Common myeloid progenitor, CD34-positive (primary cell): ENCODE results near the gene MACC1.

Experiments
- CTCF ChIA-PET: fragments of 350-600 bp; sonication (Branson Sonifier 250); formaldehyde crosslinking; loops from one replicate; lab custom pipeline; 2021; ENCODE audit warnings: antibody characterized with exemption; lab: Charles Lee
- POLR2A ChIA-PET: fragments of 350-600 bp; sonication (Branson Sonifier 250); formaldehyde crosslinking; loops from one replicate; lab custom pipeline; 2021; ENCODE audit warnings: antibody characterized with exemption; lab: Charles Lee
- DNase-seq, 3 donors: peaks; one replicate each; pipeline versions ENCODE4 v3.0.0 to v3.0.0-alpha.2; 2013
- H3K27ac ChIP-seq, 2 experiments: 1 replicate in 1 of 2; 2 replicates in 1 of 2; pipeline ENCODE4 v1.7.0; 2013; ENCODE audit warnings: inconsistent platforms in 2 of 2, low read length in 2 of 2, mild to moderate bottlenecking in 2 of 2, low read depth in 1 of 2, moderate library complexity in 1 of 2; ENCODE audit not compliant: severe bottlenecking in 2 of 2, insufficient read depth in 1 of 2, poor library complexity in 1 of 2
- H3K27me3 ChIP-seq, 5 experiments: replicated peaks in 2 of 5; 1 replicate in 3 of 5; 2 replicates in 2 of 5; pipeline versions ENCODE4 v1.6.1 to v1.7.0; 2013; ENCODE audit warnings: low read length in 4 of 5, mild to moderate bottlenecking in 2 of 5, moderate library complexity in 2 of 5, inconsistent platforms in 1 of 5; ENCODE audit not compliant: insufficient read depth in 5 of 5, control insufficient read depth in 4 of 5
- H3K36me3 ChIP-seq, 4 experiments: 1 replicate in 2 of 4; 2 replicates in 2 of 4; pipeline versions ENCODE4 v1.6.1 to v1.7.0; 2013; ENCODE audit warnings: low read length in 3 of 4, control low read depth in 1 of 4, mild to moderate bottlenecking in 1 of 4; ENCODE audit not compliant: control insufficient read depth in 4 of 4, insufficient read depth in 4 of 4
- H3K4me1 ChIP-seq, 4 experiments: 1 replicate in 3 of 4; 2 replicates in 1 of 4; pipeline versions ENCODE4 v1.6.1 to v1.7.1; 2013; ENCODE audit warnings: low read length in 3 of 4, mild to moderate bottlenecking in 3 of 4, control low read depth in 1 of 4, inconsistent platforms in 1 of 4, moderate library complexity in 1 of 4; ENCODE audit not compliant: control insufficient read depth in 4 of 4, insufficient read depth in 4 of 4; ENCODE audit errors: control extremely low read depth in 1 of 4
- H3K4me3 ChIP-seq, 7 experiments: 1 replicate in 4 of 7; 2 replicates in 3 of 7; pipeline versions ENCODE4 v1.5.1 to v1.7.0; 2013; ENCODE audit warnings: mild to moderate bottlenecking in 7 of 7, low read length in 6 of 7, moderate library complexity in 6 of 7, inconsistent platforms in 2 of 7, low read depth in 2 of 7, control low read depth in 1 of 7; ENCODE audit not compliant: insufficient read depth in 4 of 7, control insufficient read depth in 1 of 7; ENCODE audit errors: extremely low read depth in 1 of 7
- H3K9me3 ChIP-seq, 5 experiments: 1 replicate in 4 of 5; 2 replicates in 1 of 5; pipeline versions ENCODE4 v1.6.1 to v1.7.1; 2013; ENCODE audit warnings: low read length in 4 of 5, mild to moderate bottlenecking in 2 of 5, inconsistent platforms in 1 of 5, low read depth in 1 of 5, moderate library complexity in 1 of 5; ENCODE audit not compliant: control insufficient read depth in 4 of 5, insufficient read depth in 2 of 5; ENCODE audit errors: control extremely low read depth in 1 of 5
- WGBS: methylation state at CpG from one replicate; pipeline ENCODE4 v1.1.5; 2013; ENCODE audit not compliant: insufficient coverage; 5-methylcytosine and 5-hydroxymethylcytosine counted together

Gene MACC1

DNA sequence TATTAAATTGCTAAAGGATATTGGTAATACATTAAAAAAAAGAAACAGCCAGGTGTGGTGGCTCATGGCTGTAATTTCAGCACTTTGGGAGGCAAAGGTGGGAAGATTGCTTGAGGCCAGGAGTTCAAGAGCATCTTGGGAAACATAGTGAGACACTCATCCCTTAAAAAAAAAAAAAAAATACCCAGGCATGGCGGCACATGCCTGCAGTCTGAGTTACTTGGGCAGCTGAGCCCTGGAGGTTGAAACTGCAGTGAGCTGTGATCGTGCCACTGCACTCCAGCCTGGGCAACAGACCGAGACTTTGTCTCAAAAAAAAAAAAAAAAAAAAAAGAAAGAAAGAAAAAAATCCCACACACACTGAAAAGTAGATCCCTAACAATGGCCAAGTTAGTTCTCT lies 59.7 kb downstream of the MACC1 start:
- Histone ChIP-seq H3K27ac (no peak overlapping the region), H3K9me3 (no peaks in the 10 kb centered on the region), H3K4me3 (no peak overlapping the region), H3K36me3 (peaks cover 4 to 26% (median 8%) of the 10 kb centered on the region in 4 experiments), H3K4me1 (peaks cover 12 to 45% (median 13%) of the 10 kb centered on the region in 4 experiments), H3K27me3 (no peaks in the 10 kb centered on the region)
- no peak for DNase-seq
- WGBS = no CpG with 5 or more reads among the region's 3 CpGs
- ChIA-PET CTCF (interaction anchor here (1.1 to 1.6 kb wide), 2 partner anchors 11 to 143 kb away, joined by 3 to 6 read pairs; no protein-coding TSS in a partner anchor), POLR2A (no interaction called here)

DNA sequence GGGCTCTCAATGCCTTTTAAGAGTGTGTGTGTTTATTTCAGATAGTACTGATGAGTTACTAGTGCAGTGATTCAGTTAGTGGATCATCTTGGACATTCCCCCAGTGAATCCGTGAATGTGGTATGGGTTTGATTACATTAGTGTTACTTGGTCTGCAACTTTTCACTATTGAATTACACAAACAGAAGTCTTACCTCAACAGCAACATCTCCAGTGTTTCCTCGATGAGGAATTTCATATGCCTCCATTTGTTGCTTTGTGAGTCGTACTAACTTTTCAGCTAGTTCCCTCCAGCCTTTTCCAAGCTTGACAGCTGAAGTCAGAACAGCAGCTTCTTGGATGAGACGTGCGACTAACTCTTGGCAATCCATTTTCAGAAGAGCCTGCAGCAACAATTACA lies 63.2 kb downstream of the MACC1 start:
- Histone ChIP-seq H3K36me3 (peaks cover 2 to 12% (median 4%) of the 10 kb centered on the region in 4 experiments), H3K27me3 (no peaks in the 10 kb centered on the region), H3K4me1 (peaks cover 19 to 58% (median 25%) of the 10 kb centered on the region in 4 experiments), H3K4me3 (no peak overlapping the region), H3K27ac (peak overlapping the region in 1 of 2 experiments; percentile 30), H3K9me3 (no peaks in the 10 kb centered on the region)
- POLR2A ChIA-PET = no interaction called here
- DNase-seq = no peak
- 100% methylated on average over 4 of the region's 5 CpGs for WGBS
- CTCF ChIA-PET = interaction anchor here (1.0 to 1.3 kb wide), 4 partner anchors 13 to 151 kb away, joined by 3 to 5 read pairs (median 3); no protein-coding TSS in a partner anchor

DNA sequence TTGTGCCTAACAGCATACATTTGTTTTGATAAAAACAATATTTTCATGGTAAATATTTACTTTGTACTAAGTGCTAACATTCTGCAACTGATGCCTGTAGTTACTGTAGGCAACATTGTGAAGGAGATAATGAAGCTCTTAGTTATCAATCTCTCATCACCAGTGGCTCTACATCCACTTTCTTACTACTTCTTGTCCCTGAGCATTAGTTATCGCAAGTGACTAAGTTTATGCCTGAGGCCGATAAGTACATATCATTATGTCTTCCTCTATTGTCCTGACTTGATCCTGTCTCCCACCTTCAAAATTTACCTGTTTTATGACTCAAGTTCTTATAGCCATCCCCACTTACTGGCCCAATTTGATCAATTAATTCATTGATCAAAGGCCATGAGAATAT lies 63.6 kb downstream of the MACC1 start:
- ChIA-PET CTCF (interaction anchor here (1.0 to 1.2 kb wide), 3 partner anchors 13 to 66 kb away, joined by 3 to 5 read pairs (median 3); no protein-coding TSS in a partner anchor), POLR2A (no interaction called here)
- no peak for DNase-seq
- Histone ChIP-seq H3K27me3 (no peaks in the 10 kb centered on the region), H3K27ac (peak overlapping the region in 1 of 2 experiments; percentile 30), H3K4me3 (no peak overlapping the region), H3K4me1 (peaks cover 17 to 54% (median 24%) of the 10 kb centered on the region in 4 experiments), H3K36me3 (peaks cover 2 to 10% (median 4%) of the 10 kb centered on the region in 4 experiments), H3K9me3 (no peaks in the 10 kb centered on the region)
- 100% methylated on average over 2 of the region's 2 CpGs for WGBS

DNA sequence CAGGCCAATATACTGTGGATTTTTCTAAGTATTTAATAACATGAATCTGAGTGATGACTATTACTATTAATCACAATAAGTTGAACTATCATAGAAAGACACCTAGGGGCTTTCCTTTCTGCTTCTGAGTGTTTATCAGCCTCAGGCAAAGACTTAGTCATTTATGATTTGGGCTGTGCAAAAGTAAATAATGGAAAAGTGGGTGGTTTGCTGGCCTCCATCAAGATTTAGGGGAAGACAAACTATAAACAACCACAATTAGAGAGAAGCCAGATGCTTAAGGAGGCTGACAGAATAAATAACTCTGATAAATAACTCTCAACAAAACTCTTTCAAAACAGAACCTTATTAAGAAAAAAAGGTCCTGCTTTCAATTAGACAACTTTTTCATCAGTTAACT lies 64.7 kb downstream of the MACC1 start:
- peaks cover 2 to 9% (median 5%) of the 10 kb centered on the region in 4 experiments for H3K36me3 ChIP-seq
- peak overlapping the region in 1 of 7 experiments; percentile 39 for H3K4me3 ChIP-seq
- ChIA-PET POLR2A (interaction anchor here (1.5 kb wide), 1 partner anchor 67 kb away, joined by 5 read pairs; no protein-coding TSS in a partner anchor), CTCF (interaction anchor here (1.0 to 1.1 kb wide), 3 partner anchors 20 to 60 kb away, joined by 3 to 5 read pairs (median 3); no protein-coding TSS in a partner anchor)
- H3K4me1 ChIP-seq = peaks cover 13 to 45% (median 20%) of the 10 kb centered on the region in 4 experiments
- peak overlapping the region; percentile 71 to 91 for H3K27ac ChIP-seq
- no peaks in the 10 kb centered on the region for H3K27me3 ChIP-seq
- H3K9me3 ChIP-seq = no peaks in the 10 kb centered on the region
- DNase-seq = peak in 2 of 3 donors; percentile 52 to 69

DNA sequence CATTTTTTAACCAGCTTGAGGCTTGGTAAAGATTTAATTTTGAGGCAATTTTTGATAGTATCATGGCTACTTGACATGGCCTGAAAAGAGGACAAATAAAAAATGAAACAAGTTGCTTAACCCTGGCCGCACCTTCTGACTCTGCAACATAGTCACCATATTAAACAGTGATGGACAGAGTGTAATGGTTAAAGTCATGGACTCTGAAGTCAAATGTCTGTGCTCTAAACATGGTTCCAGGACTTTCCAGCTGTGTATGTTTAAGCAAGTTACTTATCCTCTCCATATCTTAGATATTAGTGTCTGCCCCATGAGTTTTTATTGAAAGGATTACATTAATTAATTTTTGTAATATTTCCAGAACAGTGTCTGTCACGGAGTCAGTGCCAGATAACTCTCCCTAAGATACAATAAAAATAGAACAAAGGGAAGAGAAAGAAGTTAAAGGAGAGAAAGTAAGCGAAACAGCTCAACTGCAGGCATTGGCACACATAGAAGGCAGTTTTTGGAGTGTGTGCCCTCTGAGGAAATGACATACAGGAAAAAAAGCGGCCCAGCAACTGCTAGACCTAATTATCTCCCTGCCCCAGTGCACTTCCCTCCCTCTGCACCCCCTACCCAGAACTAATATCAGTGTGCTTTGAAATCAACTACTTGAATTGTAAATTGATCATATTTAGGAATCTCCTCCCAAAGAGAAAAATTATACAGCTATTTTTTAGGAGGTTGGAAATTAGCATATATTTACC lies 65.3 kb downstream of the MACC1 start:
- CTCF ChIA-PET = interaction anchor here (1.0 kb wide), 3 partner anchors 10 to 61 kb away, joined by 3 read pairs; no protein-coding TSS in a partner anchor
- DNase-seq = peak; percentile 60 to 88 (median 73)
- POLR2A ChIA-PET = interaction anchor here (0.6 to 1.5 kb wide), 2 partner anchors 68 to 946 kb away, joined by 3 to 5 read pairs; no protein-coding TSS in a partner anchor
- Histone ChIP-seq H3K4me3 (peak overlapping the region in 2 of 7 experiments; percentile 48 to 55), H3K9me3 (no peaks in the 10 kb centered on the region), H3K36me3 (peaks cover 2 to 9% (median 6%) of the 10 kb centered on the region in 4 experiments), H3K4me1 (peaks cover 14 to 48% (median 20%) of the 10 kb centered on the region in 4 experiments), H3K27me3 (no peaks in the 10 kb centered on the region), H3K27ac (peak overlapping the region; percentile 71 to 91)
- WGBS = 0% methylated on average over 1 of the region's 4 CpGs

DNA sequence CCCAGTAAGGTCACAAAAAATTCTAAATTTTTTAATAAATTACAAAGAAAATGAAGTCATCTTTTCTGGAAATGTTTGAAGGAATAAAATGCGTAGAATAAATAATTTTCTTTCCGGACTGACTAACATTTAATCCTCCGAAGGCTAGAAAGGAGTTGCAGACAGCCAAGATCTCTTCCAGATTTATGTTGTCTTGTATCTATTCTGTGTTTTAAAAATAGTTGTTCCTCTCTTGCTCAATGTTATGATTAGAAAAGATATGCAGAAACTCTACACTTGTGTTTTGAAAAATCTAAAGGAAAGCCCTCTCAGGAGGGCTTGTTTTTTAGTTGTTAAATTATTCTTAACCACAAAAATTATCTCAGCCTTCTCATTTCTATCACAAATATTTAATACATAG lies 70.7 kb downstream of the MACC1 start:
- Histone ChIP-seq H3K4me1 (peaks cover 2 to 19% (median 8%) of the 10 kb centered on the region in 4 experiments), H3K4me3 (peak overlapping the region in 1 of 7 experiments; percentile 17), H3K27me3 (no peaks in the 10 kb centered on the region), H3K36me3 (peaks cover 4 to 15% (median 9%) of the 10 kb centered on the region in 4 experiments), H3K27ac (peak overlapping the region in 1 of 2 experiments; percentile 17), H3K9me3 (no peaks in the 10 kb centered on the region)
- POLR2A ChIA-PET = no interaction called here
- DNase-seq = no peak
- CTCF ChIA-PET = interaction anchor here (1.0 to 2.4 kb wide), 3 partner anchors 12 to 505 kb away, joined by 3 to 7 read pairs (median 3); no protein-coding TSS in a partner anchor
- WGBS = 67% methylated on average over 1 of the region's 3 CpGs
